CD4-positive, alpha-beta T cell treated with Interleukin-6 at 100 ng/mL for 8 hours (primary cell): ENCODE data around the gene CCDC61.

Experiments
- DNase-seq: peaks from one replicate; pipeline ENCODE4 v3.0.0-alpha.2; 2020; ENCODE audit warnings: mixed read lengths, low spot score

CCDC61 gene

DNA sequence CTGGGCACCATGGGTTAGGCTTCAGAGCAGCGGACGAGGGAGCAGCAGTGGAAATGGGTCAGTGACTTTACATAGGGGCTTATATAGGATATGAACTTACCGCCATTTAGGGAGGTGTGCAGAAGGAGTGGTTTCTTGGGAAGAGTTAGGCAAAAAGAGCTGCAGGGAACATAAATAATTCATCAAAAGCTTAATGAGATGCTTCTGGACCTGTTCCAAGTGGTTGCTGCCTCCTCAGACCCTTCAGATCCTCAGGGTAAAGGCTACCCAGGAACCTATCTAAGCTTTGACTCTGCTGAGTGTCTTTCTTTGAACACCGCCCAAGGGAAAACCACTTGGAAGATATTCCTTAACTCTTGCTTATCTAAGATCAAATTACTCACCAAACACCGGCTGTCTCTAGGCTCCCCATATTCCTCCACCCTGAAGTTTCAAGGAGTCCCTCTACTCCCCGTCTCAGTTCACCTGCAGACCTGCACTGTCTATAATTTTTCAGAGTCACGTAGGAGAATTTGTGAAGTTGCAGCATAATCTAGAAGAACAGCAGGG is 45.8 kb downstream of the CCDC61 start, which contains the start of gene IGFL4:
TSS of gene IGFL4 (minus strand) at position 51 of the 549 bp plus-strand sequence. CDS start at position 11, 40 bp downstream.
- no peak for DNase-seq

DNA sequence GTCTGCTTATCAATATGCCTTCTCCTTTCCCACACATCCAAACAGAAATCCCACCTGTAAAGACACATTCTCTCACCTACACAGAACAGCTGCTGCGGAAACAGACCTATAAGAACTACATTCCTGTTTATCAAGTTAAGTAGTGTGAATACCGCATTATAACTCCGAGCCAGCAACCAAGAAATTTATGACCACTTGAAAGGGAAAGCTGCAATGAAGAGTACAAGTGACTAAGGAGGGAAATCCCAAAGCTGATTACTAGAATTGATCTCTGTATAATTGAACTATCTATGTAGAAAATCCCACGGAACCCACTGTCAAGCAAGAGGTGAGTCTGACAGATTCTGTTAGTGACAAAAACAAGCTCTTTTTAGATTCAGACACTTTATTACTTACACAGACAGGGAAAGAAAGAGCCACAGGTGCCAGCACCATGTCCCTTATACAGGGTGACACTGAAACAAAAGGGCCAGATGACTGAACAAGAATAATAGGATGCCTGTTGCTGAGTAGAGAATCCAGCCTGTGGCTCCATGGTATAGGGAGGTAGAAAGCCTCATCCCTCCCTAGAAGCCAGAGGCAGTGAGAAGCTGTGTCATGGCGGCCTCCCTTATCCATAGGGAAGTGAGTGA is 47.1 kb downstream of the CCDC61 start:
- DNase-seq: no peak

GRCh38 chr19:46043519-46043918 is 48.3 kb downstream of the CCDC61 start:
- no peak for DNase-seq

- DNase-seq: no peak
Measured at GRCh38 chr19:46049597-46049996, 54.3 kb downstream of the CCDC61 start.

DNA sequence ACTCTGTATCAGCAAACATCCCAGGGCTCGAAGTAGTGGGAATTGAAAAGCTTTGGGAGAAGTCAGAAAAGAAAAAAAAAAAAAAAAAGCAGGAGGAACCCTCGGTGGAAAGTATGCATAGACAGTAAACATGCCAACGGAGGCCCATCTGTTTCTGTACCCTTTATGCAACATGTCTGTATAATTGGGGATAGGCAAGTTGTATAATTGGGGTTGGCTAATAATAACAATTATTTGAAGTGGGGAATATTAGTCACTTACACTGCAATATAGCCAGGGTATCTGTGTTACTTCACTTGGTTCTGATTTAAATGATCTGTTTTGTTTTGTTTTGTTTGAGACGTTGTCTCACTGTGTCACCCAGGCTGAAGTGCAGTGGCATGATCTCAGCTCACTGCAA is 57.6 kb downstream of the CCDC61 start:
- DNase-seq: no peak

DNA sequence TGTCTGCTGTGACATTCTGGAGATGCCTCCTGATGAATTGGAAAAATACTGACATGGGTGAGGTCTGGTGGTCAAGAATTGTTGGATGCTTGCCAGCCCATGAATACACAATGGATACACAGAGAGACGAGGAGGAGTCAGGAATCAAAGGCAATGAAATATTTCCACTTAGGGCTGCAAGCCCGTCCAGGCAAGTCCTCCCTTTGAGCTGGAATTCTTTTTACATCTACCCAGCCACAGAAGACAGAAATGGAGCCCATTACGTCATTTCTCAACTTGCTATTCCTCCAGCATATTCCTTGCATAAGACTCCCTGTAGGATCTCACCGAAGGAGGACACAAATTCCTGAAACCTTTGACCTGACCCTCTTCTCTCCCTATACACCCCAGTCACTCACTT is 61.3 kb downstream of the CCDC61 start:
- no peak for DNase-seq

- DNase-seq: no peak
Measured at GRCh38 chr19:46058778-46059177, 63.5 kb downstream of the CCDC61 start.

DNA sequence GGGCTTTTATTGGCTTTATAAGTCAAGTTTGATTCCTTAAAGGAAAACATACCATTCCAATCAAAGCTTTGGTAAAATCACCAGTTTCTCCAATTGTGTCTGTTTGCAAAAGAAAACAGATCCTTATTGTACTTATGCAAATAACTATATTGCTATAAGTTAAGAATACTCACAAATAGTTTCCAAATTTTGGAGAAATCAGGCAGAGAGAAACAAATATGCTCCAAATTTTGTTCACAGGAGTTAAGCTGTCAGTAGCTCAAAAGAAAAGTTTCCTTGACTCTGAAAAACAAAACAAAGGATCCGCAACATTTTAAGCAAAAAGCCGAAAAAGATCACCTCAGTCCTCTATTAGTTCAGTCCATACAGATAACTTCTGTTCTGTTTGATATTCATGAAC is 64.7 kb downstream of the CCDC61 start:
- DNase-seq: no peak

DNA sequence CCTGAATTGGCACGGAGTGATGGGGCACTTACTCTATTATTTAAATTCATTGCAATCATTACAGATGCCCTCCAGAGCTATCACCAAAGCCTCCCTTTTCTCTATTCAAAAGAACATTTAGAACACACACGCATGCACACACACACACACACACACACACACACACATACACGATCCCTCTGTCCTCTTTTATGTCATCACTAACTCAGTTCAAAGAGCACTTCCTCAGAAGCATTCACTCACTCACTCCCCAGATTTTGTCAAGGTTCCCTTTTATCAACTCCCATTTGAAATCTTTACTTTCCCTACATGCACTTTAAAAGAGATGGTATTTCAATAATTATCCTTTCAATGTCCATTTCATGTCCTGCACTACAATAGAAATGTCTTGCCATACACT is 67.9 kb downstream of the CCDC61 start:
- no peak for DNase-seq

- no peak for DNase-seq
Measured at GRCh38 chr19:46065486-46066071, 70.3 kb downstream of the CCDC61 start.

- no peak for DNase-seq
Measured at GRCh38 chr19:46066471-46066870, 71.2 kb downstream of the CCDC61 start.

- no peak for DNase-seq
Measured at GRCh38 chr19:46067691-46068090, 72.4 kb downstream of the CCDC61 start.
